Neuronal stem cell (in vitro differentiated cells): ENCODE measurements around the gene TRDN.
A peak's percentile ranks its signal among the peaks of the same experiment; 100 is the strongest.

Source experiments
- DNase-seq: peaks from one replicate; pipeline ENCODE4 v3.0.0-alpha.2; 2013; ENCODE audit warnings: low spot score
- H2AFZ ChIP-seq: one replicate; pipeline ENCODE4 v1.6.1; 2013; ENCODE audit warnings: mild to moderate bottlenecking, low read length, inconsistent platforms
- H2AK5ac ChIP-seq: 2 replicates; pipeline ENCODE4 v1.6.1; 2013; ENCODE audit warnings: low read depth, mild to moderate bottlenecking, inconsistent platforms, low read length, moderate library complexity, mixed read lengths
- H2BK120ac ChIP-seq: 2 replicates; pipeline ENCODE4 v1.6.1; 2013; ENCODE audit warnings: low read depth, mild to moderate bottlenecking, inconsistent platforms, low read length, moderate library complexity, mixed read lengths
- H2BK12ac ChIP-seq: one replicate; pipeline ENCODE4 v1.6.1; 2013; ENCODE audit warnings: low read length, inconsistent platforms
- H2BK15ac ChIP-seq: 2 replicates; pipeline ENCODE4 v1.6.1; 2013; ENCODE audit warnings: mild to moderate bottlenecking, low read length, inconsistent platforms, mixed read lengths
- H2BK5ac ChIP-seq: one replicate; pipeline ENCODE4 v1.6.1; 2013; ENCODE audit warnings: inconsistent platforms, mild to moderate bottlenecking, low read length, moderate library complexity
- H3K14ac ChIP-seq: one replicate; pipeline ENCODE4 v1.6.1; 2013; ENCODE audit warnings: low read length, inconsistent platforms
- H3K18ac ChIP-seq: 2 replicates; pipeline ENCODE4 v1.6.1; 2013; ENCODE audit warnings: low read length, inconsistent platforms
- H3K23ac ChIP-seq: 2 replicates; pipeline ENCODE4 v1.6.1; 2013; ENCODE audit warnings: low read depth, mild to moderate bottlenecking, mixed read lengths, low read length, inconsistent platforms; ENCODE audit not compliant: poor library complexity
- H3K27ac ChIP-seq: replicated peaks from 3 replicates; pipeline ENCODE4 v1.5.1; 2013; ENCODE audit warnings: low read length, inconsistent platforms
- H3K27me3 ChIP-seq, 3 experiments: 2 replicates each; pipeline ENCODE4 v1.6.1; 2013; ENCODE audit warnings: low read length in 3 of 3, mild to moderate bottlenecking in 2 of 3, inconsistent platforms in 1 of 3, low read depth in 1 of 3, mixed read lengths in 1 of 3, moderate library complexity in 1 of 3; ENCODE audit not compliant: control insufficient read depth in 3 of 3, insufficient read depth in 3 of 3
- H3K36me3 ChIP-seq, 2 donors: replicated peaks in 1 of 2; 2 replicates each; pipeline ENCODE4 v1.6.1; 2013; ENCODE audit warnings: low read length in 2 of 2; ENCODE audit not compliant: control insufficient read depth in 2 of 2, insufficient read depth in 2 of 2
- H3K4ac ChIP-seq: 2 replicates; pipeline ENCODE4 v1.6.1; 2013; ENCODE audit warnings: inconsistent platforms, mild to moderate bottlenecking, low read length, moderate library complexity
- H3K4me1 ChIP-seq, 2 donors: 1 replicate in 1 of 2; 2 replicates in 1 of 2; pipeline ENCODE4 v1.6.1; 2013; ENCODE audit warnings: low read length in 2 of 2, low read depth in 1 of 2; ENCODE audit not compliant: control insufficient read depth in 2 of 2, insufficient read depth in 1 of 2
- H3K4me2 ChIP-seq: one replicate; pipeline ENCODE4 v1.6.1; 2013; ENCODE audit warnings: mild to moderate bottlenecking, low read length, inconsistent platforms; ENCODE audit not compliant: insufficient read depth, poor library complexity, severe bottlenecking
- H3K4me3 ChIP-seq, 2 donors: 2 replicates each; pipeline ENCODE4 v1.5.1; 2013; ENCODE audit warnings: low read length in 2 of 2, mild to moderate bottlenecking in 2 of 2, inconsistent platforms in 1 of 2, moderate library complexity in 1 of 2
- H3K79me1 ChIP-seq: one replicate; pipeline ENCODE4 v1.6.1; 2013; ENCODE audit warnings: low read depth, mild to moderate bottlenecking, inconsistent platforms, low read length, moderate library complexity
- H3K9ac ChIP-seq: one replicate; pipeline ENCODE4 v1.6.1; 2013; ENCODE audit warnings: mild to moderate bottlenecking, low read depth, low read length, inconsistent platforms; ENCODE audit not compliant: poor library complexity
- H3K9me3 ChIP-seq, 2 donors: replicated peaks in 1 of 2; 2 replicates each; pipeline versions ENCODE3 to v1.6.1; 2013; ENCODE audit warnings: low read length in 2 of 2, mild to moderate bottlenecking in 2 of 2, inconsistent platforms in 1 of 2, low read depth in 1 of 2, mixed read lengths in 1 of 2, moderate library complexity in 1 of 2; ENCODE audit not compliant: control insufficient read depth in 2 of 2, insufficient read depth in 1 of 2
- H4K8ac ChIP-seq: one replicate; pipeline ENCODE4 v1.6.1; 2013; ENCODE audit warnings: low read depth, mild to moderate bottlenecking, inconsistent platforms, low read length, moderate library complexity
- H4K91ac ChIP-seq: one replicate; pipeline ENCODE4 v1.6.1; 2013; ENCODE audit warnings: low read length, low read depth, mild to moderate bottlenecking, inconsistent platforms; ENCODE audit not compliant: poor library complexity
- WGBS, 2 donors: extraction: QIAGEN DNeasy Blood & Tissue Kit; methylation state at CpG; one replicate each; pipeline ENCODE4 v1.1.7; 2013; ENCODE audit warnings: missing lambda C conversion rate in 2 of 2, mixed read lengths in 1 of 2; ENCODE audit not compliant: insufficient read length in 2 of 2, insufficient replicate concordance in 1 of 2; ENCODE audit errors: extremely low coverage in 2 of 2; 5-methylcytosine and 5-hydroxymethylcytosine counted together

TRDN gene

DNA sequence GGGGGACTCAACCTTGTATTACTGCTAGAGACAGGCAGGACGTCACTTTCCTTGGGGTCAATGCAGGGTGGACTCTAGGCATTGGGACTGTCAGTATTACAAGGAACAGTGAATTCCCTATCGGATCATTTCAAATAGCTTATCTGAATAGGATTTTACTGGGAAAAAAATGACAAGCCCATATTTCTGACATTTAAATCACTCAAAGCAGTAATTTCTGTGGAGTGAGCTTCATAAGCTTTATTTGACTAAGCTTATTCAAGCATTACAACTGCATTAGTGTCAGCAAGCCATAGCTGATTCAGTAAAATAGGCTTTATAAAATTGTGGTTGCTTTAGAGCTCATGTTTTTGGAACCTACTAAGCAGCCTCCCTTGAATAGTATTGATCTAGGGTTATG, 44.3 kb downstream of the TRDN start:
- Histone ChIP-seq H3K4me3 (no peak overlapping the region), H3K23ac (no peak overlapping the region), H3K9me3 (peaks cover 0 to 2% of the 10 kb centered on the region in 2 donors), H3K18ac (no peak overlapping the region), H3K14ac (no peak overlapping the region), H3K36me3 (no peaks in the 10 kb centered on the region), H2BK120ac (no peak overlapping the region), H3K27ac (no peak overlapping the region), H2BK12ac (no peak overlapping the region), H3K9ac (no peak overlapping the region), H2BK5ac (no peak overlapping the region), H2AFZ (peak overlapping the region; percentile 71), H2AK5ac (no peak overlapping the region), H3K4ac (no peak overlapping the region), H4K91ac (no peak overlapping the region), H2BK15ac (no peak overlapping the region), H3K4me1 (peaks cover 0 to 4% of the 10 kb centered on the region in 2 donors), H4K8ac (no peak overlapping the region), H3K79me1 (no peaks in the 10 kb centered on the region), H3K4me2 (no peak overlapping the region), H3K27me3 (no peaks in the 10 kb centered on the region)
- DNase-seq: no peak
- WGBS, 2 donors: no CpG with 5 or more reads among the region's 2 CpGs

DNA sequence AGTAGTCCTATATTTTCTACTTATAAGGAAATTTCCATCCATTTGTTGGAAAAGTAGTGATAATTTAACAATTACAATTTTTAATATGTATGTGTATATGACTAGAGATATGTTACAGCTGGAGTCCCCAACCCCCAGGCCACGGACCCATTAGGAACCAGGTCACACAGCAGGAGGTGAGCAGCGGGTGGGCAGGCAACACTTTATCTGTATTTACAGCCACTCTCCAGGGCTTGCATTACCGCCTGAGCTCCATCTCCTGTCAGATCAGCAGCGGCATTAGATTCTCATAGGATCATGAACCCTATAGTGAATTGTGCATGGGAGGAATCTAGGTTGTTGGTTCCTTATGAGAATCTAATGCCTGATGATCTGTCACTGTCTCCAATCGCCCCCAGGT, 46.8 kb downstream of the TRDN start:
- Histone ChIP-seq H2AFZ (no peak overlapping the region), H2AK5ac (no peak overlapping the region), H3K4me2 (no peak overlapping the region), H3K4me1 (peaks cover 0 to 4% of the 10 kb centered on the region in 2 donors), H3K4ac (no peak overlapping the region), H3K27me3 (no peaks in the 10 kb centered on the region), H2BK12ac (no peak overlapping the region), H3K18ac (no peak overlapping the region), H3K79me1 (no peaks in the 10 kb centered on the region), H3K23ac (no peak overlapping the region), H3K14ac (no peak overlapping the region), H3K4me3 (no peak overlapping the region), H2BK120ac (no peak overlapping the region), H2BK5ac (no peak overlapping the region), H3K9ac (no peak overlapping the region), H3K9me3 (peaks cover 0 to 2% of the 10 kb centered on the region in 2 donors), H3K36me3 (no peaks in the 10 kb centered on the region), H4K91ac (no peak overlapping the region), H2BK15ac (no peak overlapping the region), H3K27ac (no peak overlapping the region), H4K8ac (no peak overlapping the region)
- no peak for DNase-seq
- no CpG with 5 or more reads among the region's 5 CpGs for whole genome bisulfite sequencing, 2 donors

DNA sequence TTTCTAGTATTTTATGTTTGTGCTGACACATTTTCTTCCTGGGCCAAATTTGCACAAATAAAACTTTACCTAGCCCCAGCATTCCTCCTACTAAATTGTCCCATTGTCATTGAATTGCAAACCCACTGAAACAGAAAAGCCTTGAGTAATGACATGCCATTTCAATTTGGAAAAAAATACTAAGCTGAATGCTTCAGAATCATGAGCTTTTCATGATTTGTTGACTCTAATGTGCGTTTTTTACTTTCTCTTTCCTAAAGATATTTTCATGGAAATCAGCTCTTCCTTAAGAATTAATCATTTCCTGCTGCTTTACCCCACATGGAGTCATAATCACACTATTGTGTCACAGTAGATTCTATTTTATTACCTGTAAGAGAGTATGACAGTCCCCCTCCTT, 47.4 kb downstream of the TRDN start:
- Histone ChIP-seq H2BK15ac (no peak overlapping the region), H2BK12ac (no peak overlapping the region), H3K4me1 (peaks cover 0 to 4% of the 10 kb centered on the region in 2 donors), H3K79me1 (no peaks in the 10 kb centered on the region), H3K36me3 (no peaks in the 10 kb centered on the region), H3K4me3 (no peak overlapping the region), H3K27ac (no peak overlapping the region), H3K9ac (no peak overlapping the region), H4K91ac (no peak overlapping the region), H2BK5ac (no peak overlapping the region), H2BK120ac (no peak overlapping the region), H3K4me2 (no peak overlapping the region), H3K18ac (no peak overlapping the region), H3K14ac (no peak overlapping the region), H2AFZ (no peak overlapping the region), H3K27me3 (no peaks in the 10 kb centered on the region), H2AK5ac (no peak overlapping the region), H4K8ac (no peak overlapping the region), H3K4ac (no peak overlapping the region), H3K23ac (no peak overlapping the region), H3K9me3 (peaks cover 0 to 2% of the 10 kb centered on the region in 2 donors)
- WGBS, 2 donors: no CpG with 5 or more reads among the region's 1 CpG
- DNase-seq: no peak

GRCh38 chr6:123588546-123588895, 48.2 kb downstream of the TRDN start:
- Histone ChIP-seq H3K27me3 (no peaks in the 10 kb centered on the region), H2BK15ac (no peak overlapping the region), H4K8ac (no peak overlapping the region), H2AFZ (no peak overlapping the region), H3K9me3 (peaks cover 0 to 2% of the 10 kb centered on the region in 2 donors), H3K9ac (no peak overlapping the region), H3K14ac (no peak overlapping the region), H3K4me1 (peaks cover 0 to 4% of the 10 kb centered on the region in 2 donors), H2BK12ac (no peak overlapping the region), H3K36me3 (no peaks in the 10 kb centered on the region), H4K91ac (no peak overlapping the region), H3K4me2 (no peak overlapping the region), H3K23ac (no peak overlapping the region), H3K27ac (no peak overlapping the region), H3K4ac (no peak overlapping the region), H3K79me1 (no peaks in the 10 kb centered on the region), H2BK5ac (no peak overlapping the region), H2BK120ac (no peak overlapping the region), H3K18ac (no peak overlapping the region), H3K4me3 (no peak overlapping the region), H2AK5ac (no peak overlapping the region)
- no CpG with 5 or more reads among the region's 1 CpG for WGBS, 2 donors
- no peak for DNase-seq
